Upper lobe of right lung (tissue), 1 donor: Measurements from ENCODE around the gene TBC1D23. TPM values are rescaled to one million over a fixed set of nuclear protein-coding genes. Genes with fewer than 3 reads are reported as not detected.

Experiments
- ATAC-seq: fragments of 200-7000 bp; cut with Tn5 transposase; one replicate; pipeline ENCODE4 v1.9.1; 2020; ENCODE audit warnings: mild to moderate bottlenecking, moderate library complexity
- DNase-seq: peaks from one replicate; pipeline ENCODE4 v3.0.0-alpha.2; 2020
- H3K27ac ChIP-seq: fragments of 200-600 bp; one replicate; pipeline ENCODE4 v1.8.0; 2022
- H3K27me3 ChIP-seq: fragments of 200-600 bp; one replicate; pipeline ENCODE4 v1.8.0; 2022; ENCODE audit warnings: mild to moderate bottlenecking
- H3K36me3 ChIP-seq: fragments of 200-600 bp; one replicate; pipeline ENCODE4 v1.8.0; 2022
- H3K4me1 ChIP-seq: fragments of 200-600 bp; one replicate; pipeline ENCODE4 v1.8.0; 2022
- H3K4me3 ChIP-seq: fragments of 200-600 bp; one replicate; pipeline ENCODE4 v1.8.0; 2022; ENCODE audit warnings: mild to moderate bottlenecking
- H3K9me3 ChIP-seq: fragments of 200-600 bp; one replicate; pipeline ENCODE4 v1.8.0; 2022
- CTCF ChIP-seq: fragments of 200-600 bp; IDR thresholded peaks from one replicate; pipeline ENCODE4 v1.8.0; 2022; ENCODE audit warnings: antibody characterized with exemption
- intact Hi-C: fragments of 100-400 bp; cut with DNase I; formaldehyde crosslinking; loops from one replicate; pipeline ENCODE4 v1.11.0; 2022
- total RNA-seq: library from RNA; stranded (reverse); fragmentation: NEBNext Ultra II Directional; extraction: Animal tissue kit (Norgen Biotek cat#: 25700); gene quantifications from one replicate; pipeline ENCODE4 v1.2.1, GENCODE V29; 2021
- donor health status: DM: no; HTN: yes; CAD: no; lungs with severe emphysema.

TBC1D23 gene
- total RNA-seq, 1 donor from 2014 or later: 47.4 TPM

- H3K27ac ChIP-seq: no peak overlapping the region
- DNase-seq (no peak), ATAC-seq (no peak)
- intact Hi-C loops: no loop called here
- no peaks in the 10 kb centered on the region for H3K27me3 ChIP-seq
- no peaks in the 10 kb centered on the region for H3K4me1 ChIP-seq
- no peaks in the 10 kb centered on the region for H3K9me3 ChIP-seq
- H3K4me3 ChIP-seq: no peak overlapping the region
- no peak for TF ChIP-seq CTCF
- peaks cover 75% of the 10 kb centered on the region for H3K36me3 ChIP-seq
Measured at GRCh38 chr3:100368441-100368840, 107.6 kb downstream of the TBC1D23 start.

GRCh38 chr3:100370756-100371155 lies 110.0 kb downstream of the TBC1D23 start:
- H3K4me3 ChIP-seq: no peak overlapping the region
- DNase-seq (no peak), ATAC-seq (no peak)
- no peaks in the 10 kb centered on the region for H3K4me1 ChIP-seq
- intact Hi-C loops: no loop called here
- no peaks in the 10 kb centered on the region for H3K27me3 ChIP-seq
- TF ChIP-seq CTCF: no peak
- no peaks in the 10 kb centered on the region for H3K9me3 ChIP-seq
- no peak overlapping the region for H3K27ac ChIP-seq
- peaks cover 74% of the 10 kb centered on the region for H3K36me3 ChIP-seq

GRCh38 chr3:100374521-100374920 lies 113.7 kb downstream of the TBC1D23 start:
- H3K9me3 ChIP-seq: no peaks in the 10 kb centered on the region
- peaks cover 70% of the 10 kb centered on the region for H3K36me3 ChIP-seq
- no peak for DNase-seq
- no peaks in the 10 kb centered on the region for H3K27me3 ChIP-seq
- intact Hi-C loops: no loop called here
- no peak overlapping the region for H3K27ac ChIP-seq
- H3K4me3 ChIP-seq: no peak overlapping the region
- H3K4me1 ChIP-seq: no peaks in the 10 kb centered on the region
- no peak for TF ChIP-seq CTCF
- no peak for ATAC-seq

Other genes starting within 250 kb of the TBC1D23 start
- gene FILIP1L, start 146.5 kb upstream of the TBC1D23 start, total RNA-seq: 43.2 TPM
- gene NIT2, start 73.8 kb downstream of the TBC1D23 start, total RNA-seq: 31.1 TPM
- gene TOMM70, start 140.1 kb downstream of the TBC1D23 start, total RNA-seq: 29.6 TPM
- 1.9 TPM for gene LNP1, start 140.5 kb downstream of the TBC1D23 start, total RNA-seq
- 15.9 TPM for gene TMEM45A, start 231.6 kb downstream of the TBC1D23 start, total RNA-seq